Mucosa of descending colon (tissue), 3 donors: ENCODE measurements around the gene FAM136A. TPM values are rescaled to one million over a fixed set of nuclear protein-coding genes. Genes with fewer than 3 reads are reported as not detected.

Source experiments
- ATAC-seq: fragments of 200-7000 bp; cut with Tn5 transposase; one replicate; pipeline ENCODE4 v1.9.1; 2020; ENCODE audit warnings: mild to moderate bottlenecking, moderate library complexity
- DNase-seq, 3 donors: peaks; one replicate each; pipeline ENCODE4 v3.0.0-alpha.2; 2020
- H3K36me3 ChIP-seq: fragments of 200-600 bp; one replicate; pipeline ENCODE4 v1.8.0; 2021; ENCODE audit warnings: low read depth, mild to moderate bottlenecking
- H3K4me1 ChIP-seq: fragments of 200-600 bp; one replicate; pipeline ENCODE4 v1.8.0; 2021; ENCODE audit warnings: low read depth, mild to moderate bottlenecking
- H3K4me3 ChIP-seq: fragments of 200-600 bp; one replicate; pipeline ENCODE4 v1.8.0; 2021; ENCODE audit warnings: mild to moderate bottlenecking
- H3K9me3 ChIP-seq: fragments of 200-600 bp; one replicate; pipeline ENCODE4 v1.8.0; 2021; ENCODE audit warnings: mild to moderate bottlenecking
- CTCF ChIP-seq: fragments of 200-600 bp; IDR thresholded peaks from one replicate; pipeline ENCODE4 v1.8.0; 2022; ENCODE audit warnings: antibody characterized with exemption, mild to moderate bottlenecking
- intact Hi-C, 2 donors: fragments of 100-400 bp; cut with DNase I in 1 of 2; cut with micrococcal nuclease in 1 of 2; formaldehyde crosslinking; loops; one replicate each; pipeline versions ENCODE4 v1.11.0 to v1.11.1; 2022; cut with DNase I, micrococcal nuclease
- long read RNA-seq, 2 donors: library from polyadenylated mRNA; unstranded; transcript quantifications; one replicate each; pipeline ENCODE4 v2.0.0, GENCODE V29; 2019 to 2021
- total RNA-seq, 3 donors: library from RNA; stranded (reverse); fragmentation: NEBNext Ultra II Directional in 2 of 3; extraction: Animal tissue kit (Norgen Biotek cat#: 25700) in 2 of 3; gene quantifications; one replicate each; pipeline versions ENCODE4 v1.2.1 to v1.2.4, GENCODE V29; 2021 to 2023
- donor health status: DM: no; HTN: no; CAD: no; lungs with moderate emphysema.
- donor health status: DM: no; HTN: no; CAD: no.
- donor health status: DM: no; HTN: yes; CAD: no.

The FAM136A gene
- total RNA-seq: 10 to 100 TPM; 29.8 to 51.7 (median 33.5) TPM
- long read RNA-seq, donor 1, transcript FAM136A-201 (3 exons, 1,810 nt): major isoform, 55 of 65 reads
- long read RNA-seq, donor 1, partial matches to known transcripts: 1 of 65 reads
- long read RNA-seq, donor 1, other reads (novel, unspliced or antisense): 3 of 65 reads
- long read RNA-seq, donor 2, transcript FAM136A-201 (3 exons, 1,810 nt): major isoform, 51 of 58 reads
- long read RNA-seq, donor 2, partial matches to known transcripts: 1 of 58 reads
- long read RNA-seq, donor 2, other reads (novel, unspliced or antisense): 4 of 58 reads

GRCh38 chr2:70301344-70302194 is at the start of gene FAM136A:
TSS of gene FAM136A (minus strand) at chr2:70302067. CDS start at chr2:70302011, 56 bp downstream.
- H3K9me3 ChIP-seq: no peaks in the 10 kb centered on the region
- peaks cover 6% of the 10 kb centered on the region for H3K4me1 ChIP-seq
- ATAC-seq (peak; percentile 99), DNase-seq (peak; percentile 83 to 93 (median 92))
- H3K36me3 ChIP-seq: no peaks in the 10 kb centered on the region
- peak; percentile 99 for TF ChIP-seq CTCF
- intact Hi-C loops: loop anchor here (10.0 kb wide), 2 partner anchors 313 to 343 kb away; no protein-coding TSS in a partner anchor
- H3K4me3 ChIP-seq: peak within 1 kb of the TSS; percentile 90

GRCh38 chr2:70349921-70350685 is 48.2 kb upstream of the FAM136A start:
- Histone ChIP-seq H3K9me3 (no peaks in the 10 kb centered on the region), H3K4me3 (no peak overlapping the region), H3K36me3 (no peaks in the 10 kb centered on the region), H3K4me1 (no peaks in the 10 kb centered on the region)
- no peak for DNase-seq
- no peak for ATAC-seq
- intact Hi-C loops: no loop called here
- no peak for TF ChIP-seq CTCF

- no peaks in the 10 kb centered on the region for H3K9me3 ChIP-seq
- ATAC-seq (no peak), DNase-seq (no peak)
- H3K4me1 ChIP-seq: no peaks in the 10 kb centered on the region
- intact Hi-C loops: no loop called here
- no peaks in the 10 kb centered on the region for H3K36me3 ChIP-seq
- TF ChIP-seq CTCF: no peak
- H3K4me3 ChIP-seq: no peak overlapping the region
Observed at GRCh38 chr2:70347831-70348230, 46.0 kb upstream of the FAM136A start.

GRCh38 chr2:70344195-70344594 is 42.3 kb upstream of the FAM136A start:
- DNase-seq (no peak), ATAC-seq (no peak)
- no peak for TF ChIP-seq CTCF
- Histone ChIP-seq H3K4me1 (no peaks in the 10 kb centered on the region), H3K36me3 (no peaks in the 10 kb centered on the region), H3K9me3 (no peaks in the 10 kb centered on the region), H3K4me3 (no peak overlapping the region)
- intact Hi-C loops: loop anchor here in 1 of 2 donors (5.0 kb wide), 1 partner anchor 273 kb away; no protein-coding TSS in a partner anchor

GRCh38 chr2:70341477-70341765 is 39.6 kb upstream of the FAM136A start:
- no peaks in the 10 kb centered on the region for H3K36me3 ChIP-seq
- no peak overlapping the region for H3K4me3 ChIP-seq
- no peak for TF ChIP-seq CTCF
- DNase-seq (no peak), ATAC-seq (no peak)
- H3K4me1 ChIP-seq: no peaks in the 10 kb centered on the region
- H3K9me3 ChIP-seq: no peaks in the 10 kb centered on the region
- intact Hi-C loops: loop anchor here (2.0 to 5.0 kb wide), 2 partner anchors 275 to 276 kb away; no protein-coding TSS in a partner anchor
